WERI-Rb-1 (cell line): ENCODE data around the gene DNAH1.

Source experiments
- DNase-seq: peaks from one replicate; pipeline ENCODE4 v3.0.0-alpha.2; 2020
- H3K27ac ChIP-seq: fragments of 250-450 bp; sonication (Bioruptor Pico); 2 replicates; pipeline ENCODE4 v1.5.1; 2020; ENCODE audit warnings: mild to moderate bottlenecking, moderate library complexity
- H3K27me3 ChIP-seq: fragments of 250-450 bp; sonication (Bioruptor Pico); 2 replicates; pipeline ENCODE4 v1.5.1; 2021; ENCODE audit warnings: mild to moderate bottlenecking, low read depth, moderate library complexity; ENCODE audit not compliant: insufficient read depth, severe bottlenecking
- H3K36me3 ChIP-seq: fragments of 250-450 bp; sonication (Bioruptor Pico); 2 replicates; pipeline ENCODE4 v1.5.1; 2020; ENCODE audit warnings: mild to moderate bottlenecking, moderate library complexity
- H3K4me3 ChIP-seq: 2 replicates; pipeline ENCODE4 v1.5.1; 2011; ENCODE audit warnings: low read depth, mild to moderate bottlenecking, control low read depth, low read length
- H3K9me3 ChIP-seq: fragments of 250-450 bp; sonication (Bioruptor Pico); 2 replicates; pipeline ENCODE4 v1.5.1; 2021; ENCODE audit warnings: mild to moderate bottlenecking, moderate library complexity; ENCODE audit not compliant: severe bottlenecking
- TF ChIP-seq, protein P1 (sequence below): IDR thresholded peaks from 2 replicates; pipeline ENCODE4 v1.5.1; 2011; ENCODE audit warnings: low read depth, mild to moderate bottlenecking, control low read depth, inconsistent platforms, low read length

DNAH1 gene

DNA sequence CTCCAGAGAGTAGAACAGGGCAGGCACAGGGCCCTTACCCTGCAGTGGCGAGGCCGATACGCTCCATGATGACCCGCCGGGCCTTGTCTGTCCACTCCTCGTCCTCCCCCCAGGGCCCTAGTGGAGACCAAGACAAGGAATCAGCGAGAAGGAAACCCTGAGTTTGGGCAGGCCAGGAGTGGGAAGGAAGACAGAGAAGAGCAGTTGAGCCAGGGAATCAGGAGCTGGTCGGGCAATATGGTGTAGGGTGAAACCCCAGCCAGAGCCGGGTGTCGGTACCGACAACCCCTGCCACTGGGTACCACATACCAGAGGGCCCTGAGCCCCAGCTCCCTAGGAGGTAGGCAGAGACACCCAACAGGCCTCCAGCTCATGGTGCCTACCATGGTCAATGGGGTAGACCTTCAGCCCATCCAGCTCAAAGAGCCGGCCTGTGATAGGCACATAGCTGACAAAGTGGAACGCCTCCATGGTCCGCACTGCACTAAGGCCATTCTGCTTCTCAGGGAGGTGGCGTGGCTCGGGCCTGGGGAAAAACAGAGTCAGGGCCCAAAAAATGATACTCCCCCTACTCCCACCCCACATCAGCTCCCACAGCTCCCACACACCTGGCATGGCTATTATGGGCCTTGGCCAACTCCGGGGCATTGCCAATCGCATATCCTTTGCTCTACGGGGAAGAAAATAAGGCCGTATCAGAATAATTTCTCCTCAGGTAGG, 90.8 kb downstream of the DNAH1 start:
- H3K27ac ChIP-seq, result peak overlapping the region; percentile 28; the same call in 1 of the 2 replicates
- H3K36me3 ChIP-seq, result peaks cover 66% of the 10 kb centered on the region
- H3K4me3 ChIP-seq, result no peak overlapping the region
- TF ChIP-seq, protein P1, sequence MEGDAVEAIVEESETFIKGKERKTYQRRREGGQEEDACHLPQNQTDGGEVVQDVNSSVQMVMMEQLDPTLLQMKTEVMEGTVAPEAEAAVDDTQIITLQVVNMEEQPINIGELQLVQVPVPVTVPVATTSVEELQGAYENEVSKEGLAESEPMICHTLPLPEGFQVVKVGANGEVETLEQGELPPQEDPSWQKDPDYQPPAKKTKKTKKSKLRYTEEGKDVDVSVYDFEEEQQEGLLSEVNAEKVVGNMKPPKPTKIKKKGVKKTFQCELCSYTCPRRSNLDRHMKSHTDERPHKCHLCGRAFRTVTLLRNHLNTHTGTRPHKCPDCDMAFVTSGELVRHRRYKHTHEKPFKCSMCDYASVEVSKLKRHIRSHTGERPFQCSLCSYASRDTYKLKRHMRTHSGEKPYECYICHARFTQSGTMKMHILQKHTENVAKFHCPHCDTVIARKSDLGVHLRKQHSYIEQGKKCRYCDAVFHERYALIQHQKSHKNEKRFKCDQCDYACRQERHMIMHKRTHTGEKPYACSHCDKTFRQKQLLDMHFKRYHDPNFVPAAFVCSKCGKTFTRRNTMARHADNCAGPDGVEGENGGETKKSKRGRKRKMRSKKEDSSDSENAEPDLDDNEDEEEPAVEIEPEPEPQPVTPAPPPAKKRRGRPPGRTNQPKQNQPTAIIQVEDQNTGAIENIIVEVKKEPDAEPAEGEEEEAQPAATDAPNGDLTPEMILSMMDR, result no peak
- H3K9me3 ChIP-seq, result no peaks in the 10 kb centered on the region
- no peak for DNase-seq
- no peaks in the 10 kb centered on the region for H3K27me3 ChIP-seq

DNA sequence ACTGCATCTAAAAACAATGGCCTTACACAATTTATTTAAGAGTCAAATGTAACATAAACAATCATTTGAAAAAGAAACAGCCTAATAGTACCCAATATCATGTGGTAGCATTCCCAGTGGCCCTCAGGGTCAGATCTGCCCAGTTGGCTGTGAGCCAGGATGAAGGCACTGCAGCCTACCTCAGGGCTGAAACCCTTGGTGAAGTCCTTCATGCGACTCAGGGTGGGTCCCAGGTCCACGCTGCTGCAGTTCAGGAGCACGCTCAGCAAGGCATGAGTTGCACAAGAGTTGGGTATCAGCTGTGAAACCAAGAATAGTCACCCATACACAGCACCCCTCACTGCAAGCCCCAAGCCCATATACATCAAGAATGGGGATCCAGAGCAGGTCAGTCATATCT, 91.7 kb downstream of the DNAH1 start:
- H3K4me3 ChIP-seq, result no peak overlapping the region
- no peak overlapping the region for H3K27ac ChIP-seq
- TF ChIP-seq, protein P1, result no peak
- H3K27me3 ChIP-seq, result no peaks in the 10 kb centered on the region
- DNase-seq, result no peak
- H3K36me3 ChIP-seq, result peaks cover 58% of the 10 kb centered on the region
- no peaks in the 10 kb centered on the region for H3K9me3 ChIP-seq

DNA sequence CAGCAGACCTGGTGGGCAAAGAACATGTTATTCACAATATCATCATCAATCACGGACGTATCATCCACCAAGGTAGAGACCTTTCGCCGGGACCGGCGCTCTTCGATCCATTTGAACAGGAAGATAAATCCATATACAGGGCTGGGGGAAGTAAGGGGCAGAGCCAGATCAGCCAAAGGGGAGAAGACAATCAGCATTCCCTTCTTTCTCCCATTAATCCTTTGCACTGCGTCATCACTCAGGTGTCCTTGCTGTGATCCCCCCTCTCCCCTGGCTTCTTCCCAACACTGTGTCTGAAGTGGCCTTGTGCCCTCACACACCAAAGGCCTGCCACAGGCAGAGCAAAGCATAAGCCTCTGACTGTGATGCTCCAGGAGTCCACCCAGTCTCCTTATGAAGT, 92.3 kb downstream of the DNAH1 start:
- peaks cover 51% of the 10 kb centered on the region for H3K36me3 ChIP-seq
- H3K4me3 ChIP-seq, result no peak overlapping the region

DNA sequence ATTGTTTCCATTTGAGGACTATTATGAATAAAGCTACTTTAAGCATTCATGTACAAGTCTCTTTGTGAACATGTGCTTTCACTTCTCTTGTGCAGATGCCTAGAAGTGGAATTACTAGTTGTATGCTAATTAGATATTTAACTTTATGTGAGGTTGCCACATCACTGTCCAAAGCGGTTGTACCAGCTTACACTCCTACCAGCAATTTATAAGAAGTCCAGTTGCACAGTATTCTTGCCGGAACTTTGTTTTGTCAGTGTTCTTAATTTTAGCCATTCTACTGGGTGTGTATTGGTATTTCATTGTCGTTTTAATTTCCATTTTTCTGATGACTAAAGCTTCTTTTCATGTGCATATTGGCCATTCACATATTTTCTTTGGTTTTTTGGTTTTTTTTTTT, 99.7 kb downstream of the DNAH1 start:
- H3K36me3 ChIP-seq, result peaks cover 3% of the 10 kb centered on the region
- H3K27me3 ChIP-seq, result no peaks in the 10 kb centered on the region
- H3K27ac ChIP-seq, result no peak overlapping the region
- DNase-seq, result no peak
- no peak overlapping the region for H3K4me3 ChIP-seq
- H3K9me3 ChIP-seq, result no peaks in the 10 kb centered on the region
- TF ChIP-seq, protein P1, result no peak

More for the DNA sequence above, 92.3 kb downstream of the DNAH1 start:
- DNase-seq, result no peak
- TF ChIP-seq, protein P1, result no peak
- no peaks in the 10 kb centered on the region for H3K27me3 ChIP-seq
- H3K27ac ChIP-seq, result no peak overlapping the region
- H3K9me3 ChIP-seq, result no peaks in the 10 kb centered on the region

DNA sequence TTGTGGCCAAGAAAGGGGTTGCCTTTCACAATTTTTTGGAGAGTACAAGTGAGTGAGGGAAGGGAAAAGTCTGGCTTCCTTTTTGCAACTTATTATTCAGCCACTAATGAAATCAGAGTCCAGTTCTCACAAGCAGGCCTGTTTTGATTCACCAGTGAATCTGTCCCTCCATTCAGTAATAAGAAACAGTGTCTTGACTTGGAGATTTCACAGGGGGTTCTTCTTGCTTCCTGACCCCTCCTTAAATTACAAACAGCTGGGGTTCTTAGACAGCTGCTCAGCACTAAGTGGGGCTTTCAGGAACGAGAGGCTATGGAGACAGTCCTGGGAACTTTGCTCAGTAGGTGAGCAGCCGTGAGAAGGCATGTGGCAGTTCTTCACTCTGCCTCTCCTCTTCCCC, 104.3 kb downstream of the DNAH1 start:
- Histone ChIP-seq H3K4me3 (no peak overlapping the region), H3K27ac (no peak overlapping the region), H3K36me3 (peaks cover 3% of the 10 kb centered on the region), H3K27me3 (no peaks in the 10 kb centered on the region), H3K9me3 (no peaks in the 10 kb centered on the region)
- no peak for DNase-seq
- TF ChIP-seq, protein P1, result no peak

DNA sequence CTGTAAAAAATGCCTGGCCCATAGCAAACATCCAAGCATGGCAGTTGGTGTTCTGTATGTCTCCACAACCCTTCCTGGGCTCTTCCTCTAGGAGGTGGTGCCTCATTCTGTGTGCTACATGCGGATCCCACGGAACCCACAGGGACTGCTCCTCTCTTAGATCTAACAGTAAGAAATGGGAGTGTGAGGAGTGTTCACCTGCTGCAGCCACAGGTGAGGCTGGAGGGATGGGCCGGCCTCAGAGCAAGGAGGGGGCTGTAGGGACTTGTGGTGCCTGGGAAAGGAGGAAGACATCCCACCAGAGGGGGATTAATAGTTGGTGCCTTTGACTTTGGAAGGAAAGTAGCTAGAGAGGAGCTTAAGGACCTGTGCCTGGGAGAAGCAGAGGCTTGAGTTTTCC, 106.5 kb downstream of the DNAH1 start:
- H3K4me3 ChIP-seq, result no peak overlapping the region
- no peaks in the 10 kb centered on the region for H3K27me3 ChIP-seq
- no peaks in the 10 kb centered on the region for H3K9me3 ChIP-seq
- no peak for DNase-seq
- no peaks in the 10 kb centered on the region for H3K36me3 ChIP-seq
- no peak overlapping the region for H3K27ac ChIP-seq
- TF ChIP-seq, protein P1, result no peak
